OCI-LY7 (cell line): ENCODE measurements around the gene KIF6.

Experiments used
- CTCF ChIP-seq: fragments of 200-600 bp; sonication (generic); conservative IDR thresholded peaks from 2 replicates; pipeline ENCODE4 v1.5.1; 2014; ENCODE audit warnings: mild to moderate bottlenecking, antibody characterized with exemption, low read length, moderate library complexity, mixed read lengths
- EZH2phosphoT487 ChIP-seq: fragments of 200-600 bp; sonication (generic); IDR thresholded peaks from 2 replicates; pipeline ENCODE4 v1.6.1; 2018; ENCODE audit warnings: low read depth, borderline replicate concordance, mild to moderate bottlenecking, mixed run types, antibody characterized with exemption, low read length, moderate library complexity, mixed read lengths

GRCh38 chr6:39496915-39497314 lies 228.3 kb downstream of the KIF6 start:
- TF ChIP-seq CTCF (no peak), EZH2phosphoT487 (no peak)
